ENCODE data around the gene VILL.

DNA sequence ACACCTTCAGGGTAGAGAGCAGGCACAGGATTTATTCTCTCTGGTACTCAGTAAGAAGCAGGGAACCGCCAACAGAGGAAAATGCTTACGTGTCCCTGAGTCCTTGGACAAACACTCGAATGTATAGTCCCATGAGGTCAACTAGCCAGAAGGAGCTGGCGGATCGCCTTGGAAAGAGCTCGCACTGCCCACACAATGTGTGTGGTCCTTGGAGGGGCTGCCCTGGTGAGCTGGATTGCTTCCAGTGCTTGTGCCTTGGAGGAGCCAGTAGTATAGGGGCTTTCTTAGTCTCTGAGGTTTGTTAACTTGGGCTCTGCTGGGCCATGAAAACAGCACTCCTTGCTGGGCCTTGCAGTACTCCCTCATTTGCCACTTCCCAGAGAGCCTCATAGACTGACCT lies 40.7 kb upstream of the VILL start:
- TF ChIP-seq YY1 (IDR thresholded peaks at IDR 0.05; ENCODE audit: insufficient read depth, insufficient read length) = no peak
- no peak for TF ChIP-seq ZNF274 (IDR thresholded peaks at IDR 0.05; ENCODE audit: low read depth, low read length)
